HG03280 (cell line): Measurements from ENCODE around the gene AASDH.

Experiments used
- ATAC-seq: cut with Tn5 transposase; IDR thresholded peaks from one replicate; pipeline ENCODE4 v1.9.1; 2021; ENCODE audit warnings: mild to moderate bottlenecking, moderate library complexity; ENCODE audit not compliant: unreplicated experiment

The AASDH gene

GRCh38 chr4:56387023-56388001 is at the start of gene AASDH:
TSS of gene AASDH (minus strand) at chr4:56387491. CDS start at chr4:56384299, 3,192 bp downstream.
- peak; percentile 93 for ATAC-seq

GRCh38 chr4:56435140-56435926 is 48.0 kb upstream of the AASDH start, which contains the start of gene PPAT:
TSS of gene PPAT (minus strand) at chr4:56435615. CDS start at chr4:56435477, 138 bp downstream.
- peak; percentile 73 for ATAC-seq

GRCh38 chr4:56434599-56435139 is 47.4 kb upstream of the AASDH start:
- ATAC-seq: peak; percentile 9

DNA sequence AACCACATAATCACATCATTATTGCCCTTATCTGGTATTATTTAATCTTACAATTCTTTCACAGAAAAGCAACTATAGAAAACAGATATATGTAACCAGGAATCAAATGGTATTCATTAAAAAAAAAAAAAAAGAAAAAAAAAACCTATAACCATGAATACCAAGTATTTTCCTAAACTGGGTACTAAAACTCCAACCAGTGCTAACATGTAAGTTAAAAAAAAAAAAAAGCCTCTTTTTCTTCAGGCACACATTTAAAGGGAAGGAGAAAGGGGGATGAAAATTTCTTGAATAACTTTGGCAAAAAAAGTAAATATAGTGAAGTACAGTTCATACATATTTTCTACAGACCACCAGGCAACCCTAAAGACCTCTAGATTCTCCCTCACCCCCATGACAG is 46.0 kb upstream of the AASDH start:
- no peak for ATAC-seq

- no peak for ATAC-seq
Observed at GRCh38 chr4:56430203-56430602, 42.9 kb upstream of the AASDH start.

DNA sequence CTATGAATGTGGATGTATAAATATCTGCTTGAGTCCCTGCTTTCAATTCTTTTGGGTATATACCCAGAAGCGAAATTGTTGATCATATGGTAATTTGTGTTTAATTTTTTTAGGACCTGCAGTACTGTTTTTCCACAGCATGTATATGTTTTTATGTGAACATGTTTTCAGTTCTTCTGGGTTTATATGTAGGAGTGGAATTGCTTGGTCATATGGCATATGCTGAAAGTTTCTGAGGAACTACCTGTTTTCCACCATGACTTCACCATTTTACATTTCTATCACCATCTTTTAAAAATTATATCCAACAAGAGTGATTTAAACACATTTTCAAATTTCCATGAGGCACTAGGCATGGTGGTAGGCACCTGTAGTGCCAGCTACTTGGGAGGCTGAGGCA is 39.9 kb upstream of the AASDH start:
- ATAC-seq: no peak

DNA sequence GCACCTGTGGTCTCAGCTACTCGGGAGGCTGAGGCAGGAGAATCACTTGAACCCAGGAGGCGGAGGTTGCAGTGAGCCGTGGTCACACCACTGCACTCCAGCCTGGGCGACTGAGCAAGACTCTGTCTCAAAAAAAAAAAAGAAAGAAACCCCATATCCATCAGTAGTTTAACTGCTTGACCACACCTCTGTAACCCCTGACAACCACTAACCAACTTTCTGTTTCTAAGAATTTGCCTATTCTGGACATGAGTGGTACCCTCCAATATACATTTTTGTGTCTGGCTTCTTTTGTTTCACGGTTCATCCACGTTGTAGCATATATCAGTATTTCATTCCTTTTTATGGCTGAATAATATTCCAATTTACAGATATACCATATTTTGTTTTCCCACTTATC is 39.0 kb upstream of the AASDH start:
- ATAC-seq: peak; percentile 86

GRCh38 chr4:56425518-56425917 is 38.2 kb upstream of the AASDH start:
- no peak for ATAC-seq

- no peak for ATAC-seq
Observed at GRCh38 chr4:56424697-56425514, 37.6 kb upstream of the AASDH start.

GRCh38 chr4:56424176-56424575 is 36.9 kb upstream of the AASDH start:
- ATAC-seq: no peak

DNA sequence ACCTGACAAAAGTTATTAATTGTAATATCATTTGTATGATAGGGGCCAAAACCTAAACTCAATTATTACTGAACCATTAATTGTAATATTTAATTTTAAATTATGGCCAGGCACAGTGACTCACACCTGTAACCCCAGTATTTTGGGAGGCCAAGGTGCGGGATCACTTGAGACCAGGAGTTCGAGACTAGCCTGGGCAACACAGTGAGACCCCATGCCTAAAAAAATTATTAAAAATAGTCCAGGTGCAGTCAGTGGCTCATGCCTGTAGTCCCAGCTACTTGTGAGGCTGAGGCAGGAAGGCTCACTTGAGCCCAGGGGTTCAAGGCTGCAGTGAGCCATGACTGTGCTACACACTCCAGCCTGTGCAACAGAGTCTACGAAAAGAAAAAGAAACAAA is 30.1 kb upstream of the AASDH start:
- no peak for ATAC-seq

- no peak for ATAC-seq
Observed at GRCh38 chr4:56416349-56416748, 29.1 kb upstream of the AASDH start.

DNA sequence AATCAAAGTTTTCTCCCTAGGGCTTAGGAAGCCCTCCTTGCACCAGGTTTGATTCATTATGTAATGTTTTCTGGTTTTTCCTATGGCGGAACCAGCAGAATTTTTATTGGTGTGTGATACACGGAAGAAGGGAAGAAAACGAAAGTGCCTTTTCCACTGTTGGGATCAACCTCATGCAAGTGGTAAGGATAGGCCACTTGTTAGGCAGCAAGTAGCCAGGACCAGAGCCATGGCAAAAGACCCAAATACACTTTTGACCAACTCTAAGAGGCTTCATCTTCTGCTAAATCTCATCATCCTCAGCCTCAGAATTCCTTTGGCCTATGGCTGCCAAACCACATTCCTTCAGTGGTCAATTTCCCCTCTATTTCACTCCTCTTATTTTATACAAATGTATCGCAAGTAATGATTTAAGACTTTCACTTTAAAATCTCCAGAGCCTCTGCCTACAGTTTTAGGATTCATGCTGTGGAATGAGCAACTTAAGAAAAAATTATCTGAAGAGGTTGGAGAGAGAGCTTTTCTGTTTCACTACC is 26.9 kb upstream of the AASDH start:
- no peak for ATAC-seq

- ATAC-seq: no peak
Observed at GRCh38 chr4:56410247-56411062, 23.2 kb upstream of the AASDH start.

DNA sequence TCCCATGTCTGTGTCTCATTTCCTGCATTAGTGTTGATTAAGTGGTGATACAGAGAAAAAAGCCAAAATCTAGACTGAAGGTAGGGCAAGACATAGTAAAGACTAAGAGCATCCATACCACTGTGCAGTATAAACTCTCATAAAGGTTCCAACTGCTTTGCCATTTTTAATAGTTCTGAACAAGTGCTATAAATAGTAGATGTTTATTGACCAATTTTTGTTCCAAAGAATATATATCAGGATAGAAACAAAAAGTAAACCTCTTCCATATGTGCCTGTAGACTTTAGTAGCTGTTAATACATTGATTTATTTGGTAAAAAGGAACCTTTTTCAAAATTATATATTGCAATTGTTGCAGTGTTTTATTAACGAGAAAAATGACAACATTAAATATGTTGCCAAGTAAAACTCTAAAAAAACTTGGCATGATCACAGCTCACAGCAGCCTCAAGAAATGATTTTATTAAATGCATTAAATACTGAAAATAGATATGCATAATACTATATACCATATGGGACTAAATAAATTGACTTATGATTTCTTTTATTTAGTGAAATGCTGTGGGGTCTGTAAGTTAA is 22.3 kb upstream of the AASDH start:
- ATAC-seq: no peak

GRCh38 chr4:56408978-56409377 is 21.7 kb upstream of the AASDH start:
- ATAC-seq: no peak

GRCh38 chr4:56406151-56406550 is 18.9 kb upstream of the AASDH start:
- no peak for ATAC-seq

- ATAC-seq: no peak
Observed at GRCh38 chr4:56405016-56405415, 17.7 kb upstream of the AASDH start.

DNA sequence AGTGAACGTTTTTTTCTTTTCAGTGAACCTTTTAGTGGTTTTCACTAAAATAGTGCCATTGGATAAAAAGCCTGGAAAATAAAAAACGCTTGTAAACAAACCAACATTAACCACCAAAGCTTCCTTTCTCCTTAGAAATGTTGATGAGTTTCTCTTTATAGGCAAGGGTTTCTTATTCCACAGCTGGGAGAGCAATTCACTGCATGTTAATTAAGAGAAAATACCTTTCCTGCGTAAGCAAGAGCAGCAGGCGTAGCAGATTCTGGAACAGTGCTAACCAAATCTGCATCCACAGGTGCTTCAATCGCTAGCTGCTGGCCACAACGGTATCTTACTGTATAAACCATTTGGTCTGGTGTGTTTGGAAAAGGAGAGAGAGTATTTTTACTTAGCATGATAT is 13.3 kb upstream of the AASDH start:
- ATAC-seq: no peak
